H1 (cell line): ENCODE measurements around the gene KIR2DL1. TPM values are rescaled to one million over a fixed set of nuclear protein-coding genes. Genes with fewer than 3 reads are reported as not detected.
"Not testable (repeated sequence)": the region's sequence is repeated elsewhere in the genome, so short reads cannot be mapped to it uniquely, and the experiment has no call there.

Experiments
- CTCF ChIA-PET: fragments of 300-600 bp; sonication (Branson Sonifier 250); formaldehyde crosslinking; loops from one replicate; lab custom pipeline; 2021; ENCODE audit not compliant: partially characterized antibody; lab: Charles Lee
- POLR2A ChIA-PET: fragments of 300-600 bp; sonication (Branson Sonifier 250); formaldehyde crosslinking; loops from one replicate; lab custom pipeline; 2021; ENCODE audit warnings: inconsistent platforms; ENCODE audit not compliant: partially characterized antibody; lab: Charles Lee
- DNase-seq, 2 experiments: peaks; one replicate each; pipeline versions ENCODE4 v3.0.0 to v3.0.0-alpha.2; 2010 to 2022; ENCODE audit warnings: low spot score in 2 of 2, low read depth in 1 of 2, mixed read lengths in 1 of 2
- FAIRE-seq: peaks from 2 replicates; lab custom pipeline; 2011; peaks lifted over from hg19 to GRCh38; lab: Jason Lieb, UNC
- H2AFZ ChIP-seq: 2 replicates; pipeline ENCODE4 v1.8.1; 2012; ENCODE audit warnings: low read length, inconsistent platforms
- H2AK5ac ChIP-seq: 2 replicates; pipeline ENCODE4 v1.6.1; 2013; ENCODE audit warnings: low read depth, low read length
- H2BK120ac ChIP-seq: replicated peaks from 2 replicates; pipeline ENCODE3; 2013; ENCODE audit warnings: low read depth, low read length, inconsistent platforms
- H2BK12ac ChIP-seq: 2 replicates; pipeline ENCODE4 v1.6.1; 2013; ENCODE audit warnings: low read depth, low read length
- H2BK15ac ChIP-seq: 2 replicates; pipeline ENCODE4 v1.6.1; 2013; ENCODE audit warnings: low read length
- H2BK20ac ChIP-seq: 2 replicates; pipeline ENCODE4 v1.6.1; 2013; ENCODE audit warnings: low read length
- H2BK5ac ChIP-seq: 2 replicates; pipeline ENCODE4 v1.6.1; 2013; ENCODE audit warnings: low read depth, low read length
- H3K14ac ChIP-seq: 2 replicates; pipeline ENCODE4 v1.6.1; 2013; ENCODE audit warnings: inconsistent platforms; ENCODE audit not compliant: insufficient read length
- H3K18ac ChIP-seq: 2 replicates; pipeline ENCODE4 v1.6.1; 2013; ENCODE audit warnings: low read length; ENCODE audit errors: extremely low read depth
- H3K23ac ChIP-seq: 2 replicates; pipeline ENCODE4 v1.6.1; 2013; ENCODE audit warnings: inconsistent platforms; ENCODE audit not compliant: insufficient read length
- H3K23me2 ChIP-seq: 2 replicates; pipeline ENCODE4 v1.6.1; 2013; ENCODE audit warnings: low read depth, low read length
- H3K27ac ChIP-seq: 2 replicates; pipeline ENCODE4 v1.6.1; 2011; ENCODE audit warnings: low read depth, low read length, inconsistent platforms
- H3K27me3 ChIP-seq, 4 experiments: replicated peaks in 1 of 4; 1 replicate in 1 of 4; 2 replicates in 3 of 4; pipeline versions ENCODE4 v1.6.1 to v1.8.1; 2011 to 2013; ENCODE audit warnings: low read length in 3 of 4, mild to moderate bottlenecking in 3 of 4, inconsistent platforms in 2 of 4, mixed read lengths in 2 of 4, moderate library complexity in 1 of 4; ENCODE audit not compliant: control insufficient read depth in 3 of 4, insufficient read depth in 3 of 4; ENCODE audit errors: extremely low read depth in 1 of 4
- H3K36me3 ChIP-seq, 4 experiments: 2 replicates each; pipeline versions ENCODE4 v1.6.1 to v1.8.1; 2011 to 2013; ENCODE audit warnings: mild to moderate bottlenecking in 4 of 4, low read length in 3 of 4, moderate library complexity in 2 of 4, control low read depth in 1 of 4, inconsistent platforms in 1 of 4; ENCODE audit not compliant: insufficient read depth in 4 of 4, control insufficient read depth in 2 of 4
- H3K4ac ChIP-seq: replicated peaks from 2 replicates; pipeline ENCODE3; 2013; ENCODE audit warnings: low read length, low read depth, mixed read lengths, inconsistent platforms; ENCODE audit not compliant: insufficient read length
- H3K4me1 ChIP-seq, 4 experiments: replicated peaks in 1 of 4; 1 replicate in 1 of 4; 2 replicates in 3 of 4; pipeline versions ENCODE4 v1.6.1 to v1.8.1; 2011 to 2013; ENCODE audit warnings: low read length in 3 of 4, inconsistent platforms in 2 of 4, mixed read lengths in 1 of 4; ENCODE audit not compliant: insufficient read depth in 4 of 4, control insufficient read depth in 3 of 4
- H3K4me2 ChIP-seq, 2 experiments: 2 replicates each; pipeline versions ENCODE4 v1.6.1 to v1.8.1; 2011 to 2013; ENCODE audit warnings: low read depth in 2 of 2, low read length in 2 of 2, control low read depth in 1 of 2, inconsistent platforms in 1 of 2, mild to moderate bottlenecking in 1 of 2; ENCODE audit not compliant: insufficient read depth in 1 of 2
- H3K4me3 ChIP-seq, 4 experiments: fragments of 200-600, 300-600 bp in 1 of 4; sonication (generic), shearing (Covaris generic), sonication (Bioruptor Twin) in 1 of 4; 2 replicates each; pipeline versions ENCODE4 v1.5.1 to v1.8.1; 2011 to 2016; ENCODE audit warnings: low read length in 4 of 4, low read depth in 3 of 4, control low read depth in 2 of 4, inconsistent platforms in 2 of 4, mild to moderate bottlenecking in 2 of 4, mixed read lengths in 1 of 4, moderate library complexity in 1 of 4; ENCODE audit not compliant: insufficient read depth in 2 of 4; ENCODE audit errors: extremely low read depth in 1 of 4
- H3K56ac ChIP-seq: replicated peaks from 2 replicates; pipeline ENCODE3; 2013; ENCODE audit warnings: low read depth, mild to moderate bottlenecking, mixed read lengths, low read length, inconsistent platforms; ENCODE audit not compliant: insufficient read length
- H3K79me1 ChIP-seq: 2 replicates; pipeline ENCODE4 v1.6.1; 2013; ENCODE audit warnings: low read depth, low read length, control low read depth
- H3K79me2 ChIP-seq, 2 experiments: 2 replicates each; pipeline versions ENCODE4 v1.6.1 to v1.8.1; 2012 to 2013; ENCODE audit warnings: low read length in 2 of 2, mild to moderate bottlenecking in 2 of 2, inconsistent platforms in 1 of 2; ENCODE audit not compliant: insufficient read depth in 2 of 2, control insufficient read depth in 1 of 2
- H3K9ac ChIP-seq, 4 experiments: replicated peaks in 1 of 4; 1 replicate in 1 of 4; 2 replicates in 3 of 4; pipeline versions ENCODE4 v1.6.1 to v1.8.1; 2011 to 2013; ENCODE audit warnings: low read depth in 3 of 4, low read length in 3 of 4, control low read depth in 2 of 4, mild to moderate bottlenecking in 2 of 4, moderate library complexity in 2 of 4, inconsistent platforms in 1 of 4; ENCODE audit errors: extremely low read depth in 1 of 4
- H3K9me3 ChIP-seq, 2 experiments: 2 replicates each; pipeline versions ENCODE4 v1.6.1 to v1.8.1; 2012 to 2013; ENCODE audit warnings: mild to moderate bottlenecking in 2 of 2, moderate library complexity in 2 of 2, control low read depth in 1 of 2, inconsistent platforms in 1 of 2, low read depth in 1 of 2, low read length in 1 of 2, mixed read lengths in 1 of 2; ENCODE audit not compliant: insufficient read depth in 2 of 2
- H4K20me1 ChIP-seq, 2 experiments: replicated peaks in 1 of 2; 2 replicates each; pipeline versions ENCODE3 to v1.8.1; 2011 to 2013; ENCODE audit warnings: inconsistent platforms in 2 of 2, low read length in 2 of 2, mild to moderate bottlenecking in 1 of 2; ENCODE audit not compliant: insufficient read depth in 2 of 2, control insufficient read depth in 1 of 2
- H4K5ac ChIP-seq: 2 replicates; pipeline ENCODE4 v1.6.1; 2013; ENCODE audit warnings: low read length, low read depth, mixed read lengths, inconsistent platforms; ENCODE audit not compliant: insufficient read length
- H4K8ac ChIP-seq: 2 replicates; pipeline ENCODE4 v1.8.0; 2013; ENCODE audit warnings: mild to moderate bottlenecking, moderate library complexity, low read length, inconsistent platforms; ENCODE audit not compliant: insufficient read depth; ENCODE audit errors: extremely low read depth
- H4K91ac ChIP-seq: replicated peaks from 2 replicates; pipeline ENCODE3; 2013; ENCODE audit warnings: low read length, mixed read lengths, inconsistent platforms; ENCODE audit not compliant: insufficient read length
- WGBS, 2 experiments: shearing (Covaris generic) in 1 of 2; methylation state at CpG; one replicate each; pipeline versions ENCODE4 v1.1.6 to v1.1.7; 2013 to 2015; ENCODE audit warnings: low lambda C conversion rate in 2 of 2, mixed read lengths in 2 of 2, inconsistent platforms in 1 of 2, low coverage in 1 of 2, missing lambda C conversion rate in 1 of 2; ENCODE audit not compliant: insufficient replicate concordance in 2 of 2, insufficient coverage in 1 of 2, insufficient read length in 1 of 2; ENCODE audit errors: extremely low coverage in 1 of 2, missing lambda C conversion rate in 1 of 2; 5-methylcytosine and 5-hydroxymethylcytosine counted together
- polyA plus RNA-seq, 7 experiments: library from polyadenylated mRNA; depleted of rRNA in 3 of 7; stranded (reverse) in 5 of 7; unstranded in 2 of 7; fragments of >200 nt in 5 of 7; fragments of 200-250 nt in 2 of 7; gene quantifications; 1 replicate in 5 of 7; 2 replicates in 1 of 7; 4 replicates in 1 of 7; pipeline versions ENCODE4 v1.2.1 to v1.2.3, GENCODE V29; 2011 to 2013; ENCODE audit warnings: missing spikeins in 2 of 7, mixed read lengths in 2 of 7
- total RNA-seq: library from RNA; stranded (reverse); fragmentation: NEBNext Ultra II Directional; extraction: Animal tissue kit (Norgen Biotek cat#: 25700); gene quantifications from 2 replicates; pipeline ENCODE4 v1.2.1, GENCODE V29; 2021

The KIR2DL1 gene
- total and polyA plus RNA-seq, 2 of the 8 experiments (the other 6 are each of a cell fraction or from before 2014, with no cell fraction given), result not detected

DNA sequence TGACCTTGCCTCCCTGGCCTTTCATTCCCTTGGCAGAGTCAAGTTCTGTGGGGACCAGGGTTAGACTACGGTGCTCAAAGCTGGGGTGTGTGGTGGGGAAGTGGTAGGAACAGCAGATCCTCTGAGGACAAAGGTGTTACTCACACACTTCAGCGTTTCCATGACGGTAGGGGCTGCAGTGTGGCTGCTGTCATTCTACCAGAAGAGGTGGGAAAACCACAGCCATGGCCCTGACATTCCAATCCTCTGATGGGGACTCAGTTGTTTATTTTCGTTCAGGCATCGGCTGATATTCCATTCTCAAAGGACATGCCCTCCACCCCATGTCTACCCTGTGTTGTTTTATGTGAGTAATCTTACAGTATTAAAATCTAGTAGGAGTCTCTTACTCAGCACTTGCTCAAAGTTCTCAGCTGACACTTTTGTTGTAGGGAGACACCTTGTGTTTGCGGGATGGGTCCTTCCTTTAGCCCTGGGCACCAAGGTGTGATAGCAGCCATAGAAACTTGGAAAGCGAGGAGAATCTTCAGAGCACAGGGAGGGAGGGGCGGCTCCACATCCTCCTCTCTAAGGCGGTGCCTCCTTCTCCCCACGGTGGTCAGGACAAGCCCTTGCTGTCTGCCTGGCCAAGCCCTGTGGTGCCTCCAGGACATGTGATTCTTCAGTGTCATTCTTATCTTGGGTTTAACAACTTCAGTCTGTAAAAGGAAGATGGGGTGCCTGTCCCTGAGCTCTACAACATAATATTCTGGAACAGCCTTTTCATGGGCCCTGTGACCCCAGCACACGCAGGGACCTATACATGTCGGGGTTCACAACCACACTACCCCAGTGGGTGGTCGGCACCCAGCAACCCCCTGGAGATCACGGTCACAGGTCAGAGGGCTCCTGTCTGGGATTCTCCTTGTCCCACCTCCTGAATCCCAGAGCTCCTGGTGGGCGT is 1.7 kb downstream of the KIR2DL1 start:
- H4K5ac ChIP-seq, H4K91ac ChIP-seq, H2AFZ ChIP-seq, H3K9ac ChIP-seq, H3K36me3 ChIP-seq, POLR2A ChIA-PET, H3K18ac ChIP-seq, H4K20me1 ChIP-seq, H4K8ac ChIP-seq, H3K4me1 ChIP-seq, H3K79me2 ChIP-seq, FAIRE-seq, H3K27ac ChIP-seq, DNase-seq, H3K79me1 ChIP-seq, H2BK15ac ChIP-seq, H2BK120ac ChIP-seq, H3K4me2 ChIP-seq, H3K23me2 ChIP-seq, H3K56ac ChIP-seq, H3K4ac ChIP-seq, H2AK5ac ChIP-seq, H3K4me3 ChIP-seq, H3K23ac ChIP-seq, H2BK12ac ChIP-seq, H2BK5ac ChIP-seq, H3K14ac ChIP-seq, CTCF ChIA-PET, H3K27me3 ChIP-seq, H2BK20ac ChIP-seq: not testable (repeated sequence)
- peaks cover 37 to 61% of the 10 kb centered on the region in 2 experiments for H3K9me3 ChIP-seq
- WGBS, 2 experiments, result 83% methylated on average over 12 of the region's 15 CpGs; no CpG with 5 or more reads in 1 of the 2 experiments
